ENCODE results near the gene LRRC59.

- TF ChIP-seq, protein P1, sequence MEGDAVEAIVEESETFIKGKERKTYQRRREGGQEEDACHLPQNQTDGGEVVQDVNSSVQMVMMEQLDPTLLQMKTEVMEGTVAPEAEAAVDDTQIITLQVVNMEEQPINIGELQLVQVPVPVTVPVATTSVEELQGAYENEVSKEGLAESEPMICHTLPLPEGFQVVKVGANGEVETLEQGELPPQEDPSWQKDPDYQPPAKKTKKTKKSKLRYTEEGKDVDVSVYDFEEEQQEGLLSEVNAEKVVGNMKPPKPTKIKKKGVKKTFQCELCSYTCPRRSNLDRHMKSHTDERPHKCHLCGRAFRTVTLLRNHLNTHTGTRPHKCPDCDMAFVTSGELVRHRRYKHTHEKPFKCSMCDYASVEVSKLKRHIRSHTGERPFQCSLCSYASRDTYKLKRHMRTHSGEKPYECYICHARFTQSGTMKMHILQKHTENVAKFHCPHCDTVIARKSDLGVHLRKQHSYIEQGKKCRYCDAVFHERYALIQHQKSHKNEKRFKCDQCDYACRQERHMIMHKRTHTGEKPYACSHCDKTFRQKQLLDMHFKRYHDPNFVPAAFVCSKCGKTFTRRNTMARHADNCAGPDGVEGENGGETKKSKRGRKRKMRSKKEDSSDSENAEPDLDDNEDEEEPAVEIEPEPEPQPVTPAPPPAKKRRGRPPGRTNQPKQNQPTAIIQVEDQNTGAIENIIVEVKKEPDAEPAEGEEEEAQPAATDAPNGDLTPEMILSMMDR (IDR thresholded peaks at IDR 0.05): no peak
- no peak for TF ChIP-seq POLR2A (IDR thresholded peaks at IDR 0.05)
Observed at GRCh38 chr17:50358177-50358576, 39.1 kb downstream of the LRRC59 start.
